SK-N-SH treated with all-trans-retinoic acid at 6 μM for 48 hours (cell line): Measurements from ENCODE around the gene LRPPRC.

Experiments
- ATAC-seq: fragments of 200-7000 bp; cut with Tn5 transposase; 3 replicates; pipeline ENCODE4 v1.9.1; 2020; ENCODE audit warnings: mild to moderate bottlenecking, moderate library complexity
- BACH2 ChIP-seq: fragments of 250-450 bp; sonication (Bioruptor Pico); IDR thresholded peaks from 2 replicates; pipeline ENCODE4 v1.9.0; 2021; ENCODE audit warnings: mild to moderate bottlenecking, borderline replicate concordance
- CREB5 ChIP-seq: fragments of 250-450 bp; sonication (Bioruptor Pico); IDR thresholded peaks from 2 replicates; pipeline ENCODE4 v1.5.1; 2020; ENCODE audit warnings: low read depth, mild to moderate bottlenecking, moderate library complexity
- CSRNP3 ChIP-seq: fragments of 250-450 bp; sonication (Bioruptor Pico); IDR thresholded peaks from 2 replicates; pipeline ENCODE4 v1.5.1; 2021; ENCODE audit warnings: mild to moderate bottlenecking, moderate library complexity
- ESRRG ChIP-seq: fragments of 250-450 bp; sonication (Bioruptor Pico); IDR thresholded peaks from 2 replicates; pipeline ENCODE4 v1.6.1; 2021; ENCODE audit warnings: mild to moderate bottlenecking
- GLIS3 ChIP-seq: fragments of 250-450 bp; sonication (Bioruptor Pico); IDR thresholded peaks from 2 replicates; pipeline ENCODE4 v1.5.0; 2020; ENCODE audit warnings: mild to moderate bottlenecking, moderate library complexity
- ISL1 ChIP-seq: fragments of 250-450 bp; sonication (Bioruptor Pico); IDR thresholded peaks from 2 replicates; pipeline ENCODE4 v2.1.2; 2022; ENCODE audit warnings: mild to moderate bottlenecking, moderate library complexity
- OSR1 ChIP-seq: fragments of 250-450 bp; sonication (Bioruptor Pico); IDR thresholded peaks from 2 replicates; pipeline ENCODE4 v1.8.0; 2022; ENCODE audit warnings: moderate library complexity, mild to moderate bottlenecking, inconsistent platforms
- PATZ1 ChIP-seq: fragments of 250-450 bp; sonication (Bioruptor Pico); IDR thresholded peaks from 2 replicates; pipeline ENCODE4 v1.8.0; 2020; ENCODE audit warnings: mild to moderate bottlenecking, moderate library complexity, borderline replicate concordance
- PPARA ChIP-seq: fragments of 250-450 bp; sonication (Bioruptor Pico); IDR thresholded peaks from 2 replicates; pipeline ENCODE4 v1.5.0; 2020; ENCODE audit warnings: mild to moderate bottlenecking, borderline replicate concordance
- RARB ChIP-seq: fragments of 250-450 bp; sonication (Bioruptor Pico); IDR thresholded peaks from 2 replicates; pipeline ENCODE4 v1.8.0; 2021; ENCODE audit warnings: mild to moderate bottlenecking, moderate library complexity
- SNAI2 ChIP-seq: fragments of 250-450 bp; sonication (Bioruptor Pico); IDR thresholded peaks from 2 replicates; pipeline ENCODE4 v1.5.0; 2020; ENCODE audit warnings: mild to moderate bottlenecking, moderate library complexity
- TCF4 ChIP-seq: fragments of 250-450 bp; sonication (Bioruptor Pico); IDR thresholded peaks from 2 replicates; pipeline ENCODE4 v1.8.0; 2021; ENCODE audit warnings: mild to moderate bottlenecking, moderate library complexity, borderline replicate concordance
- TOX ChIP-seq: fragments of 250-450 bp; sonication (Bioruptor Pico); IDR thresholded peaks from 2 replicates; pipeline ENCODE4 v1.8.0; 2021; ENCODE audit warnings: mild to moderate bottlenecking, moderate library complexity, borderline replicate concordance
- TSHZ2 ChIP-seq: fragments of 250-450 bp; sonication (Bioruptor Pico); IDR thresholded peaks from 2 replicates; pipeline ENCODE4 v1.5.0; 2020; ENCODE audit warnings: mild to moderate bottlenecking, moderate library complexity
- ZC3H10 ChIP-seq: fragments of 250-450 bp; sonication (Bioruptor Pico); IDR thresholded peaks from 2 replicates; pipeline ENCODE4 v1.5.1; 2021; ENCODE audit warnings: mild to moderate bottlenecking, moderate library complexity
- ZFP30 ChIP-seq: fragments of 450-650 bp; formaldehyde crosslinking; IDR thresholded peaks from 2 replicates; pipeline ENCODE4 v1.5.0; 2022; ENCODE audit warnings: mild to moderate bottlenecking, moderate library complexity
- ZNF565 ChIP-seq: fragments of 450-650 bp; formaldehyde crosslinking; conservative IDR thresholded peaks from 2 replicates; pipeline ENCODE4 v1.5.0; 2020; ENCODE audit warnings: low read depth, mild to moderate bottlenecking, moderate library complexity
- ZNF70 ChIP-seq: fragments of 450-650 bp; formaldehyde crosslinking; IDR thresholded peaks from 2 replicates; pipeline ENCODE4 v1.5.0; 2020; ENCODE audit warnings: mild to moderate bottlenecking, moderate library complexity
- ZNF8 ChIP-seq: fragments of 450-650 bp; formaldehyde crosslinking; IDR thresholded peaks from 2 replicates; pipeline ENCODE4 v1.5.0; 2020; ENCODE audit warnings: mild to moderate bottlenecking, moderate library complexity

Gene LRPPRC

GRCh38 chr2:43998263-43998662 lies 2.5 kb upstream of the LRPPRC start:
- ATAC-seq, result no peak

GRCh38 chr2:43993437-43993836 lies 2.4 kb downstream of the LRPPRC start:
- ATAC-seq, result no peak
- TF ChIP-seq RARB (CRISPR knock-in tag) (no peak), PATZ1 (CRISPR knock-in tag) (no peak), TOX (CRISPR knock-in tag) (no peak), TSHZ2 (CRISPR knock-in tag) (no peak), GLIS3 (CRISPR knock-in tag) (no peak), ISL1 (CRISPR knock-in tag) (no peak)

More at GRCh38 chr2:43998263-43998662, 2.5 kb upstream of the LRPPRC start:
- TF ChIP-seq SNAI2 (CRISPR knock-in tag) (no peak), PATZ1 (CRISPR knock-in tag) (no peak), ZNF8 (CRISPR knock-in tag) (no peak), CSRNP3 (CRISPR knock-in tag) (no peak), CREB5 (CRISPR knock-in tag) (no peak), BACH2 (no peak), TOX (CRISPR knock-in tag) (no peak), ZNF70 (no peak), ZC3H10 (CRISPR knock-in tag) (no peak)
- TF ChIP-seq, all 23 proteins: peak for 0

GRCh38 chr2:43989545-43989944 lies 6.2 kb downstream of the LRPPRC start:
- ATAC-seq, result no peak
- no peak for TF ChIP-seq PPARA (CRISPR knock-in tag)
- no peak for TF ChIP-seq SNAI2 (CRISPR knock-in tag)
- no peak for TF ChIP-seq ESRRG
- no peak for TF ChIP-seq RARB (CRISPR knock-in tag)
- TF ChIP-seq OSR1 (CRISPR knock-in tag), result no peak
- TF ChIP-seq PATZ1 (CRISPR knock-in tag), result no peak
- TF ChIP-seq ZNF8 (CRISPR knock-in tag), result no peak
- no peak for TF ChIP-seq CREB5 (CRISPR knock-in tag)
- TF ChIP-seq ZC3H10 (CRISPR knock-in tag), result no peak
- no peak for TF ChIP-seq ZFP30
- TF ChIP-seq ISL1 (CRISPR knock-in tag), result no peak
- no peak for TF ChIP-seq ZNF565 (CRISPR knock-in tag)
- TF ChIP-seq TCF4 (CRISPR knock-in tag), result no peak
